ENCODE measurements around the gene HHIP. TPM values are rescaled to one million over a fixed set of nuclear protein-coding genes. Genes with fewer than 3 reads are reported as not detected.

HHIP gene
- total and polyA plus RNA-seq, 2 donors (not counting 1 experiment from before 2014, with no cell fraction given), result 0.39 TPM; not detected in 1

GRCh38 chr4:144633215-144633614 is 12.7 kb upstream of the HHIP start:
- peaks cover 3% of the 10 kb centered on the region for H3K4me1 Mint-ChIP-seq
- CTCF ChIA-PET, result interaction anchor here (0.7 kb wide), 1 partner anchor 13 kb away, joined by 4 read pairs; the partner anchor contains the start of gene HHIP

More at GRCh38 chr4:144633215-144633614, 12.7 kb upstream of the HHIP start:
- Mint-ChIP-seq H3K27me3 (no peaks in the 10 kb centered on the region), H3K9me3 (ENCODE audit: insufficient read depth) (no peaks in the 10 kb centered on the region), H3K4me3 (no peak overlapping the region), H3K27ac (no peak overlapping the region)
- no peaks in the 10 kb centered on the region for H3K9me3 ChIP-seq (ENCODE audit: control extremely low read depth in 1 of 3, control insufficient read depth in 2 of 3, insufficient read depth in 1 of 3, low read length in 2 of 3)
- ATAC-seq (ENCODE audit: low read depth) (no peak), DNase-seq (no peak)
- no peaks in the 10 kb centered on the region for H3K27me3 ChIP-seq (replicated peaks in 1 of 4; ENCODE audit: control extremely low read depth in 1 of 4, control insufficient read depth in 3 of 4, insufficient read depth in 4 of 4, low read length in 3 of 4)
- no peaks in the 10 kb centered on the region for H3K79me2 ChIP-seq (ENCODE audit: control insufficient read depth, insufficient read depth, low read length)
- H3K9ac ChIP-seq (ENCODE audit: low read length), result no peak overlapping the region
- no peaks in the 10 kb centered on the region for H3K36me3 ChIP-seq (replicated peaks in 1 of 2; ENCODE audit: control extremely low read depth in 1 of 2, control insufficient read depth in 1 of 2, extremely low read depth in 1 of 2, insufficient read depth in 2 of 2, low read length in 1 of 2)
- POLR2A ChIA-PET, result no interaction called here
- H3K4me2 ChIP-seq (replicated peaks; ENCODE audit: low read depth, low read length, poor library complexity, severe bottlenecking), result no peak overlapping the region
- intact Hi-C loops (cut with micrococcal nuclease), result no loop called here
- WGBS (ENCODE audit: insufficient coverage), result 13% methylated on average over 1 of the region's 6 CpGs
- no peak overlapping the region for H2AFZ ChIP-seq (ENCODE audit: insufficient read depth, low read depth, low read length, poor library complexity, severe bottlenecking)
- no peaks in the 10 kb centered on the region for H4K20me1 ChIP-seq (ENCODE audit: control insufficient read depth, insufficient read depth, low read length, poor library complexity, severe bottlenecking)
- peaks cover 2 to 4% of the 10 kb centered on the region in 2 donors for H3K4me1 ChIP-seq (ENCODE audit: control insufficient read depth in 2 of 2, insufficient read depth in 2 of 2, low read length in 2 of 2)
- H3K27ac ChIP-seq (ENCODE audit: low read length in 2 of 2), result no peak overlapping the region
- no peak for TF ChIP-seq EZH2 (IDR thresholded peaks at IDR 0.05; ENCODE audit: borderline replicate concordance, insufficient read depth, low read depth, low read length, poor library complexity, severe bottlenecking)
- TF ChIP-seq CTCF (IDR thresholded peaks at IDR 0.05), result no peak
- no peak overlapping the region for H3K4me3 ChIP-seq (ENCODE audit: control extremely low read depth in 1 of 5, extremely low read depth in 1 of 5, insufficient read depth in 1 of 5, low read depth in 2 of 5, low read length in 4 of 5)

All from B cell (primary cell).